ENCODE results near the gene GSTO1.

Gene GSTO1

DNA sequence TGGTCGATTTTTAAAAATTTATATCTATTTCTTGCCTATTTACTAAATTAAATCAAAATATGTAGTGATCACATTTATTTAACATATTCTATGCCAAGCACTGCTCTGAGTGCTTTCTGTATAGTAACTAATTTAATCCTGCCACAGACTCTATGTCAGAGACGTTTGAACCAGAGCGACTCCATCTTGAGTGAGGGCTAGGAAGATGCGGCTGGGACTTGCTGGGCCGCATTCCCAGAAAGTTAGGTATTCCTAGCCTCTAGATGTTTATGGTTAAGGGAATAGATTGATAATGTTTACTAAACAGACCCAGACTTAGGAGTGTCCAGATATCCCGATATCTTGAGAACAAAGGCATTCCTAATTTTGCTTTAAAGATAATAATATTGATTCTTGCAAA is 3.2 kb upstream of the GSTO1 start:
- FAIRE-seq, result no peak

DNA sequence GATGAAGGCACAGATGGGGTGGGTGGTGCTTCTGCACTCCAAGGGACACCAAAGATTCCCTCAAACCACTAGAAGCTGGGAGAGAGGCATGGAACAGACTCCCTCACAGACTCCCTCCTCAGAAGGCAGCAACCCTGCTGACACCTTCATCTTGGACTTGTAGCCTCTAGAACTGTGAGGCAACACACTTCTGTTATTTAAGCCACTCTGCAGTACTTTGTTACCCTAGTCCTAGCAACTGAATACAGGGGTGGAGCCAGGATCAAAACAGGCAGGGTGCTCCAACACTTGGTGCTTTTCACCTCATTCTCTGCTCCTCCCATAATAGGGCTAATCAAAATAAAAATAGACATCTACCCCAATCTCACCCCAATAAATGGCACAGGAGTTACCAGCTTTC is 2.3 kb upstream of the GSTO1 start:
- no peak for FAIRE-seq

GRCh38 chr10:104253106-104253505 is 1.6 kb upstream of the GSTO1 start:
- no peak for FAIRE-seq

DNA sequence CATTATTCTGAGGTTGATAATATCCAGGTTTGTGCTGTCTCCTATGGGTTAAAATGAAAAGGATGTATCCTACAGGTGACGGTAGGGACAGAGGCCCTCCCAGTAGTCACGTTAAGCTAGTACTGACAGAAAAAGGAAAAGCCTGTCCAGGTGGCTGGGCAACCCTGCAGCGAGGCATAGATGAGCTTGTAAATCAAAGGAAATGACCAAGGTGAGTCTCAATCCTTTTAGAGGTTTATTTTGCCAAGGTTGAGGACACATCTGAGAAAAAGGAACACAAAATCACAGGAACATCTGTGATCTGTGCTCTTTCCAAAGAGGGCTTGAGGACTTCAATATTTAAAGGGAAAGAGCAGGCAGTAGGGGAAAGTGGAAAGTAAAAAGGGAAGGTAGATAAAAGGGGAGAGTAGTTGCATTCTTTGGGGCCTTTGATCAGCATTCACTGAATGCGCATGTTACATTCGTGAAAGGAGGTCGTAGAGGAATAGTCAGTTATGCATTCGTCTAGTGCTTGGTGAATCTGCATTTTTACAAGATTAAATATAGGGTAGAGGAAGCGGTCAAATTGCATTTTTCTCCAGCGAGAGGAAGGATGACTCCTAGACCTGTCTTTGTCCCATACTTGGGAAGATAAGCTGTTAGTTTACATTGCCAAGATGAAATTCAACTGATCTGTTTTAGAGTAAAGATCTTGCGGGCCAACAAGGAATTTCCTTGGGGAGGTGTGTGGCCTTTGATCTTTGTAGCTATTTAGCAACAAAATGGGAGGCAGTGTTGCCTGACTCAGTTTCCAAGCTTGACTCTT is 884 bp upstream of the GSTO1 start:
- FAIRE-seq, result no peak

GRCh38 chr10:104255311-104255981 is 754 bp downstream of the GSTO1 start:
- FAIRE-seq, result no peak

DNA sequence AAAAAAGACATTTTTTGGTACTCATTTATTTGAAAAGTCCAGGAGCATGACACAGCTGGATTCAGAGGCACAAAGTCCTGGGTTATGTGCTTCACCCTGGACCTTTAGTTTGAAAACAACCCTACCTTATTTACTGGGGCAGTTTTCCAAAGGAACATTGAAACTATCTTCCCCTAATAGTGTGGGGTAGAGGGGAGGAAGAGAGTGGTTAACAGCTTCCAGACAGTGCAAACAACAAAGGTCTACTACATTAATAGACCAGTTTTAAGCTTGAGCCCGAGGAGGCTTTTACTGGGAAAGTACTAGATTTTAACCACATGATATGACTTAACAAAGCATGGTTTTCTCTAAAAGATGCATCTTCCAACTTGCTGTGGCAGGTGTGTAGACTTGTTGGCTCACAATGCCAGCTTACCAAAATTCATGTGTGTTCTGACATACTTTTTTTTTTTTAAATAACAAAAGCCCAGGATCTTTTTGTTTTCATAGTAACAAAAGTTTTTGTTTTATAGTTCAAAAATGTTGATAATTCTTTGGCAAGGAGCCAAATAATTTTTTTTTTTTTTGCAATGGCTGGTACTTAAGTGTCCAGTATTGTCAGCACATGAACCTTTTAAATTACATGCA is 1.8 kb downstream of the GSTO1 start:
- no peak for FAIRE-seq

GRCh38 chr10:104257235-104257634 is 2.5 kb downstream of the GSTO1 start:
- no peak for FAIRE-seq

GRCh38 chr10:104258209-104258608 is 3.5 kb downstream of the GSTO1 start:
- FAIRE-seq, result no peak

DNA sequence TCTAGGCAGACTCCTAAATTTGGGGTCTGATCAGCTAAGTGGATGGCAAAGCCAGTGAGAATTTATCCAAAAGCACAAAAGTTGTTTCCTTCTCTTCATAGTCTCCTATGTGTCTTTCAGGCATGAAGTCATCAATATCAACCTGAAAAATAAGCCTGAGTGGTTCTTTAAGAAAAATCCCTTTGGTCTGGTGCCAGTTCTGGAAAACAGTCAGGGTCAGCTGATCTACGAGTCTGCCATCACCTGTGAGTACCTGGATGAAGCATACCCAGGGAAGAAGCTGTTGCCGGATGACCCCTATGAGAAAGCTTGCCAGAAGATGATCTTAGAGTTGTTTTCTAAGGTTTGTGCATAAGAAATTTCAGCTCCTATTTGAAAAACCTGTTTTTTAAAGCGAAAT is 4.8 kb downstream of the GSTO1 start:
- no peak for FAIRE-seq

GRCh38 chr10:104259999-104260774 is 5.5 kb downstream of the GSTO1 start:
- no peak for FAIRE-seq

DNA sequence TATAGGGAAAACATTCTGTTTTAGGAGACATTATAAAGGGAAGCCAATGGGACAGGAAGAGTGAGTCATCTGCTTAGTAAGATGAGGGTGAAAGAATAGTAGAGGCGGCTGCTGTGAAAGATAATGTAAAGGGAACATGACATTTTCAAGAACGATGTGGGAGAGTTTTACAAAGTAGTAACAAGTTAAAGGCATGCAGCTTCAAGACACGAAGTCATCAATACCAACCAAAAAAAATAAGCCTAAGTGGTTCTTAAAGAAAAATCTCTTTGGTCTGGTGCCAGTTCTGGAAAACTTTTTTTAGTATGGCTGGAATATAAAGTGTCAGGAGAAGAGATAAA is 6.1 kb downstream of the GSTO1 start:
- no peak for FAIRE-seq

- no peak for FAIRE-seq
These were observed 7.4 kb downstream of the GSTO1 start for GRCh38 chr10:104262055-104262454.

GRCh38 chr10:104264783-104265182 is 10.1 kb downstream of the GSTO1 start:
- FAIRE-seq, result no peak

GRCh38 chr10:104267721-104268404 is 13.2 kb downstream of the GSTO1 start:
- no peak for FAIRE-seq

DNA sequence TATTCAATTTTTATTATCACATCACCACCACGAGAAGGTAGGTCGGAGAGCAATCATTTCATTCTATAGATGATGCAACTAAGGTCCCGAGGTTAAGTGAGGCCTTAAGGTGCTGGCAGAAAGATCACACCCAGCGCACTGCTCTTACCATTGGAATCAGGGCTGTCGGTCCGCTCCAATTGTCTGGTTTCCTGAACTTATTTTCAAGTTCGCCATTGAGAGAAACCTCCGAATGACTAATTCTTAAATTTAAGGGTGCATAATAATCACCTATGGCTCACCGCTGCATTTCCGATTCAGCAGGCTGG is 13.7 kb downstream of the GSTO1 start:
- FAIRE-seq, result no peak

GRCh38 chr10:104268713-104269645 is 14.3 kb downstream of the GSTO1 start, which contains the start of gene GSTO2:
GSTO2 (plus strand) TSS chr10:104269184; CDS start chr10:104274916, 5,732 bp downstream.
- FAIRE-seq, result peak; percentile 99

- no peak for FAIRE-seq
These were observed 18.6 kb downstream of the GSTO1 start for GRCh38 chr10:104273286-104273685.

DNA sequence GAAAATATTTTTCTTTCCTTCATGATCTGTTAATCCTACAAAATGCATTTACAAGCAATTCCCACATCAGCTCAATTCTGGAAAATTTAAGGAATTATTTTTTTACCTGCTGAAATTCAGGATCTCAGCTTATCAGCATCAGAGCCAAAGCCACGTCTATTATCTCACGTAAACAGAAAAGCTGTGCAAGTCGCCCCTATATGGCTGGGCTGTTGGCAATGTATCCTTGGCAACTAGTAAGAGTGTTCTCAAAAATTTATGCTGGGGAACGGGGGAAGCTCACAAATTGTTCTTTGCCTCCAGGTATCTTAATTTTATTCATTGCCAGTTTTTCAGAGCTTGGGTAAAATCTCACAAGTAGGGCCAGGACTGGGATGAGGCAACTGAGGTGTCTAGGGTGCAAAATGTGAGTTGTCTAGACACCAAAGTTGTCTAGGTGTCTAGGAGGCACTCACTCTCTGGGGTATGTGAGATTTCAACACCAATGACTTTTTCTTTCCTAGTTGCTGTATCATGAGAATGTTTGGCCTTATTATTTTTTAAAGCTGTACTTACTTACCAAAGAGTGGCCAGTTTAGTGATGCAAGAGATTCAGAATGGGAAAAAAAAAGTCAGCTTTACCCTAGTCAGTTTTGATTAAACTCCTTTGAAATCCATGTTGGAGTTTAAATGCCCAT is 19.3 kb downstream of the GSTO1 start:
- FAIRE-seq, result no peak

GRCh38 chr10:104274762-104275721 is 20.4 kb downstream of the GSTO1 start:
- no peak for FAIRE-seq

DNA sequence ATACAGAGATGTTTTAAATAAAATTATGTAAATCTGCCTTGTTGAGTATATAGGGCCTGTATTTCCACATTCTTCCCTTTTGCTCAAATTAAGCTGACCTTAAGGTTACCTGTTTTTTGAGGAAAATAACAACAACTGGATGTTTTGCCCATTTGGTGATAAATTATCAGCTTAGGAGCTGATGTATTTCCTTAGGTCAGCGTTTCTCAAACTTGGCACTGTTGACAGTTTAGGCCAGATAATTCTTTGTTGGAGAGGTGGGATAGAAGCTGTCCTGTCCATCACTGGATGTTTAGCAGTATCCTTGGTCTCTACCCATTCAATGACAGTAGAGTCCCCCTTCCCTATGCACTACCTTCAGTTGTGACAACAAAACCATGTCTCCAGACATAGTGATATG is 21.5 kb downstream of the GSTO1 start:
- FAIRE-seq, result no peak

Measured in endometrium (tissue), 2 donors.